H1 (cell line): ENCODE data around the gene PLB1. TPM values are rescaled to one million over a fixed set of nuclear protein-coding genes. Genes with fewer than 3 reads are reported as not detected.

Experiments
- MAFK ChIP-seq: IDR thresholded peaks from 2 replicates; pipeline ENCODE4 v1.6.1; 2012; ENCODE audit warnings: low read depth, mild to moderate bottlenecking, improper control_type of control experiment, low read length
- PHF8 ChIP-seq: fragments of 200-600 bp; sonication (generic); conservative IDR thresholded peaks from 2 replicates; pipeline ENCODE4 v1.7.1; 2012; ENCODE audit warnings: low read depth, mild to moderate bottlenecking, inconsistent platforms, low read length, moderate library complexity
- polyA plus RNA-seq, 7 experiments: library from polyadenylated mRNA; depleted of rRNA in 3 of 7; stranded (reverse) in 5 of 7; unstranded in 2 of 7; fragments of >200 nt in 5 of 7; fragments of 200-250 nt in 2 of 7; gene quantifications; 1 replicate in 5 of 7; 2 replicates in 1 of 7; 4 replicates in 1 of 7; pipeline versions ENCODE4 v1.2.1 to v1.2.3, GENCODE V29; 2011 to 2013; ENCODE audit warnings: missing spikeins in 2 of 7, mixed read lengths in 2 of 7
- total RNA-seq: library from RNA; stranded (reverse); fragmentation: NEBNext Ultra II Directional; extraction: Animal tissue kit (Norgen Biotek cat#: 25700); gene quantifications from 2 replicates; pipeline ENCODE4 v1.2.1, GENCODE V29; 2021

PLB1 gene
- total and polyA plus RNA-seq, 2 of the 8 experiments (the other 6 are each of a cell fraction or from before 2014, with no cell fraction given) = 0.20 to 0.36 TPM

DNA sequence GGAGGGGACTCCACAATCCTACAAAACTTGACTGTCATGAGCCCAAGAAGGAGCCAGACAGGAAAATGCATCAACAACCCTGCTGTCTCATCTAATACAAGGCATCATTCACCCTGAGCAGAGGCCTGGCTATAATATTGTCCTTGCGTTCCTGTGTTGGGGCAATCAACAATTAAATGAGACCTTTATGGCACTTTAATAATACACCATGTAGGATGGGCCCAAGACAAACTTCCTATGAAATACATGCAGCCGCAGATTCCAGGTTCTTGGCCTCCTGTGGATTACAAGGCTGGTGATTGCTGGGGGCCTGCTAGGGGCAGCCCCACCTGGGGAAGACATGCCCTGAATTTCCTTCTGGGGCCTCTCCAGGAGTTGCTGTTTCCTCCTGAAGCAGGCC lies 173.0 kb downstream of the PLB1 start (continued):
- TF ChIP-seq PHF8 (no peak), MAFK (no peak)
